ENCODE measurements around the gene KLHL35. TPM values are rescaled to one million over a fixed set of nuclear protein-coding genes. Genes with fewer than 3 reads are reported as not detected.
"Not testable (repeated sequence)": the region's sequence is repeated elsewhere in the genome, so short reads cannot be mapped to it uniquely, and the experiment has no call there.

KLHL35 gene
- total RNA-seq, 4 donors from 2014 or later, result 1.6 TPM; not detected in 3

GRCh38 chr11:75420224-75421034 is 12.6 kb downstream of the KLHL35 start:
- H3K9me3 ChIP-seq, result no peaks in the 10 kb centered on the region
- H3K27ac ChIP-seq, result no peak overlapping the region
- H3K4me1 ChIP-seq, result no peaks in the 10 kb centered on the region
- H3K4me3 ChIP-seq, result no peak overlapping the region
- H3K27me3 ChIP-seq, result no peaks in the 10 kb centered on the region
- no peaks in the 10 kb centered on the region for H3K36me3 ChIP-seq
- DNase-seq, result no peak
- TF ChIP-seq, protein P1, sequence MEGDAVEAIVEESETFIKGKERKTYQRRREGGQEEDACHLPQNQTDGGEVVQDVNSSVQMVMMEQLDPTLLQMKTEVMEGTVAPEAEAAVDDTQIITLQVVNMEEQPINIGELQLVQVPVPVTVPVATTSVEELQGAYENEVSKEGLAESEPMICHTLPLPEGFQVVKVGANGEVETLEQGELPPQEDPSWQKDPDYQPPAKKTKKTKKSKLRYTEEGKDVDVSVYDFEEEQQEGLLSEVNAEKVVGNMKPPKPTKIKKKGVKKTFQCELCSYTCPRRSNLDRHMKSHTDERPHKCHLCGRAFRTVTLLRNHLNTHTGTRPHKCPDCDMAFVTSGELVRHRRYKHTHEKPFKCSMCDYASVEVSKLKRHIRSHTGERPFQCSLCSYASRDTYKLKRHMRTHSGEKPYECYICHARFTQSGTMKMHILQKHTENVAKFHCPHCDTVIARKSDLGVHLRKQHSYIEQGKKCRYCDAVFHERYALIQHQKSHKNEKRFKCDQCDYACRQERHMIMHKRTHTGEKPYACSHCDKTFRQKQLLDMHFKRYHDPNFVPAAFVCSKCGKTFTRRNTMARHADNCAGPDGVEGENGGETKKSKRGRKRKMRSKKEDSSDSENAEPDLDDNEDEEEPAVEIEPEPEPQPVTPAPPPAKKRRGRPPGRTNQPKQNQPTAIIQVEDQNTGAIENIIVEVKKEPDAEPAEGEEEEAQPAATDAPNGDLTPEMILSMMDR (IDR thresholded peaks at IDR 0.05), result no peak
- TF ChIP-seq POLR2A (IDR thresholded peaks at IDR 0.05), result no peak

DNA sequence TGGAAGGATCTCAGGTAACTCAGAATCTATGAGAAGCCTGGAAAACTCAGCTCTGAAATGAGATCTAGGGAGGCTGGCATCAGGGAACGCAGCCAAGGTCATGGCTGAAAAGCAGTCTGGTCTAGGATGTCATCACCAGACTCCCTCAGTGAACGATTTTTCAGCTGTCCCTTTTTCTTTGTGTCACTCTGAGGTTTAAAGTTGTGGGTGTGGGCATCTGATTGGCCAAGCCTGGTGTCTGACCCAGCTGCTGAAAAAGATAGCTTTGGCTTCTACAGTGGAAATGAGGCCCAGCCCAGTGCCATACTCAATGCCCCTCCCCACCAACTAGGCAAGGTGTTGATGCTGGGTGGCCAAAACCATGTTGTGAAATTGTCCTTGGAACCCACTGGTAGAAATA is 19.1 kb downstream of the KLHL35 start:
- DNase-seq, result no peak
- peaks cover 0 to 22% (median 0%) of the 10 kb centered on the region in 3 donors for H3K36me3 ChIP-seq
- TF ChIP-seq POLR2A (IDR thresholded peaks at IDR 0.05), result no peak
- TF ChIP-seq, protein P1 (IDR thresholded peaks at IDR 0.05), result no peak
- H3K27ac ChIP-seq, result no peak overlapping the region
- H3K9me3 ChIP-seq, result no peaks in the 10 kb centered on the region
- no peak overlapping the region for H3K4me3 ChIP-seq
- H3K4me1 ChIP-seq, result no peaks in the 10 kb centered on the region
- H3K27me3 ChIP-seq, result no peaks in the 10 kb centered on the region

DNA sequence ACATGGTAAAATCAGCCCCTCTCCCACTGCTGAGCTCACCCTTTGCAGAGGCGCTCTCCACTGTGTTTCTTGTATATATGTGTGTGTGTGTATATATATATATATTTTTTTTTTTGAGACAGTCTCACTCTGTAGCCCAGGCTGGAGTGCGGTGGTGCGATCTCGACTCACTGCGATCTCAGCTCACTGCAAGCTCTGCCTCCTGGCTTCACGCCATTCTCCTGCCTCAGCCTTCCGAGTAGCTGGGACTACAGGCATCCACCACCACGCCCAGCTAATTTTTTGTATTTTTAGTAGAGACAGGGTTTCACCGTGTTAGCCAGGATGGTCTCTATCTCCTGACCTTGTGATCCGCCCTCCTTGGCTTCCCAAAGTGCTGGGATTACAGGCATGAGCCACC is 19.9 kb downstream of the KLHL35 start:
- DNase-seq, H3K27me3 ChIP-seq, H3K4me3 ChIP-seq, H3K9me3 ChIP-seq, H3K4me1 ChIP-seq, H3K27ac ChIP-seq: not testable (repeated sequence)
- H3K36me3 ChIP-seq, result peaks cover 0 to 29% (median 0%) of the 10 kb centered on the region in 3 donors

- H3K9me3 ChIP-seq, H3K4me1 ChIP-seq, H3K27me3 ChIP-seq, H3K27ac ChIP-seq, H3K4me3 ChIP-seq, DNase-seq: not testable (repeated sequence)
- H3K36me3 ChIP-seq, result peaks cover 0 to 52% (median 0%) of the 10 kb centered on the region in 3 donors
These were observed 23.0 kb downstream of the KLHL35 start for GRCh38 chr11:75409971-75410370.

DNA sequence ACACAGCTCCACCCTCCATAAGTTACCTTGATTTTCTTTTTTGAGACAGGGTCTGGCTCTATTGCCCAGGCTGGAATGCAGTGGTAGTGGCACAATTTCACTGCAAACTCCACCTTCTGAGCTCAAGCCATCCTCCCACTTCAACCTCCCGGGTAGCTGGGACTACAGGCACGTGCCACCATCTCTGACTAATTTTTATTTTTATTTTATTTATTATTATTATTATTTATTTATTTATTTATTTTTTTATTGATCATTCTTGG is 24.1 kb downstream of the KLHL35 start:
- TF ChIP-seq, protein P1 (IDR thresholded peaks at IDR 0.05), result no peak
- no peak for TF ChIP-seq POLR2A (IDR thresholded peaks at IDR 0.05)
- Histone ChIP-seq H3K9me3 (no peaks in the 10 kb centered on the region), H3K27me3 (no peaks in the 10 kb centered on the region), H3K36me3 (peaks cover 0 to 61% (median 0%) of the 10 kb centered on the region in 3 donors), H3K4me3 (no peak overlapping the region), H3K4me1 (no peaks in the 10 kb centered on the region), H3K27ac (no peak overlapping the region)
- DNase-seq, result no peak

DNA sequence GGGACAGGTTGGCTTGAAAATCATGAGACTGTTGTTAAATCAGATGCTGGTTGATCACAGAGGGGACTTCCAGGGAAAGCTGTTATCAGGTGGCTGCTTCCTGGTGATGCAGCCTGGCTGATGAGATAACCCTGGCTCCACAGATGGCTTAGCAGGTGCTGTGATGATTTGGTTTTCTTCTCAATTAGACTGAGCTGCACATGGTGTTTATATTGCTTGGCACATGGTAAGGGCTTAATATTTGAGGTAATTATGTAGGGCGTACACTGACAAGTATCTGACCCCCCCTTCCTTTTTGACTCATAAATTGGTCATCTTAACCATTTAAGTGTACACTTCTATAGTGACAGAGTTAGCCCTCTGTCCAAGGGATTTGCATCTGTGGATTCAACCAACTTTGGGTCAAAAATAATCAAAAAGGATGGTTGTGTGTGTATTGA is 26.6 kb downstream of the KLHL35 start:
- Histone ChIP-seq H3K27ac (no peak overlapping the region), H3K36me3 (peaks cover 0 to 69% (median 0%) of the 10 kb centered on the region in 3 donors), H3K27me3 (no peaks in the 10 kb centered on the region), H3K4me1 (peaks cover 0 to 22% (median under 1%) of the 10 kb centered on the region in 4 donors), H3K9me3 (no peaks in the 10 kb centered on the region), H3K4me3 (no peak overlapping the region)
- TF ChIP-seq POLR2A (IDR thresholded peaks at IDR 0.05), result no peak
- TF ChIP-seq, protein P1 (IDR thresholded peaks at IDR 0.05), result no peak
- DNase-seq, result no peak
